SK-N-SH (cell line): ENCODE measurements around the gene PCBD1. TPM values are rescaled to one million over a fixed set of nuclear protein-coding genes. Genes with fewer than 3 reads are reported as not detected.

Experiments
- CTCF ChIA-PET: fragments of 300-600, 350-600 bp; formaldehyde crosslinking; extraction: SDS; loops from one replicate; lab custom pipeline; 2021; lab: Yijun Ruan, JAX
- POLR2A ChIA-PET: fragments of 350-600 bp; sonication (Branson Sonifier 250); formaldehyde crosslinking; extraction: SDS; loops from one replicate; lab custom pipeline; 2020; ENCODE audit warnings: antibody characterized with exemption, inconsistent platforms; lab: Yijun Ruan, JAX
- DNase-seq: peaks from one replicate; pipeline ENCODE4 v3.0.0; 2012
- H2AFZ ChIP-seq: fragments of 200-600 bp; sonication (generic); 2 replicates; pipeline ENCODE4 v1.8.1; 2016; ENCODE audit warnings: antibody characterized with exemption, mild to moderate bottlenecking, low read depth
- H3F3A ChIP-seq: fragments of 200-600 bp; sonication (generic); replicated peaks from 2 replicates; pipeline ENCODE3; 2016; ENCODE audit warnings: antibody characterized with exemption, mild to moderate bottlenecking; ENCODE audit not compliant: insufficient read depth
- H3K27ac ChIP-seq, 2 experiments: fragments of 200-500 bp in 1 of 2; fragments of 200-600 bp in 1 of 2; sonication (Bioruptor generic) in 1 of 2; sonication (generic), shearing (Covaris generic) in 1 of 2; 2 replicates each; pipeline versions ENCODE4 v1.5.1 to v1.6.1; 2014 to 2016; ENCODE audit warnings: low read depth in 2 of 2, inconsistent platforms in 1 of 2, low read length in 1 of 2, mild to moderate bottlenecking in 1 of 2, mixed read lengths in 1 of 2
- H3K27me3 ChIP-seq: fragments of 200-600 bp; sonication (generic), shearing (Covaris generic); 2 replicates; pipeline ENCODE4 v1.6.1; 2016; ENCODE audit warnings: mixed run types; ENCODE audit not compliant: insufficient read depth
- H3K36me3 ChIP-seq, 2 experiments: fragments of 200-500 bp in 1 of 2; fragments of 200-600 bp in 1 of 2; sonication (Bioruptor generic) in 1 of 2; sonication (generic) in 1 of 2; replicated peaks in 1 of 2; 2 replicates each; pipeline versions ENCODE3 to v1.5.1; 2014 to 2016; ENCODE audit warnings: low read length in 1 of 2, mild to moderate bottlenecking in 1 of 2; ENCODE audit not compliant: insufficient read depth in 2 of 2, control insufficient read depth in 1 of 2
- H3K4me1 ChIP-seq, 2 experiments: fragments of 200-500 bp in 1 of 2; fragments of 200-600 bp in 1 of 2; sonication (Bioruptor generic) in 1 of 2; sonication (generic), shearing (Covaris generic) in 1 of 2; 2 replicates each; pipeline versions ENCODE4 v1.5.1 to v1.6.1; 2014 to 2016; ENCODE audit warnings: low read depth in 1 of 2, low read length in 1 of 2, mixed run types in 1 of 2; ENCODE audit not compliant: insufficient read depth in 2 of 2, control insufficient read depth in 1 of 2
- H3K4me2 ChIP-seq: fragments of 200-600 bp; sonication (generic), shearing (Covaris generic); 2 replicates; pipeline ENCODE4 v1.6.1; 2017; ENCODE audit warnings: mixed run types
- H3K4me3 ChIP-seq, 2 experiments: fragments of 200-500 bp in 1 of 2; fragments of 200-600 bp in 1 of 2; sonication (Bioruptor generic) in 1 of 2; sonication (generic), shearing (Covaris generic) in 1 of 2; 2 replicates each; pipeline versions ENCODE4 v1.5.1 to v1.8.1; 2014 to 2016; ENCODE audit warnings: low read depth in 2 of 2, inconsistent platforms in 1 of 2, low read length in 1 of 2, mild to moderate bottlenecking in 1 of 2, mixed read lengths in 1 of 2, moderate library complexity in 1 of 2
- H3K79me2 ChIP-seq: fragments of 200-600 bp; sonication (generic); 2 replicates; pipeline ENCODE4 v1.8.1; 2017; ENCODE audit warnings: mild to moderate bottlenecking; ENCODE audit not compliant: insufficient read depth
- H3K9ac ChIP-seq: fragments of 200-600 bp; sonication (generic); 2 replicates; pipeline ENCODE4 v1.6.1; 2017; ENCODE audit warnings: mixed run types
- H3K9me2 ChIP-seq: fragments of 200-600 bp; sonication (generic); 2 replicates; pipeline ENCODE4 v1.6.1; 2017; ENCODE audit warnings: mixed run types
- H3K9me3 ChIP-seq: fragments of 200-600 bp; sonication (generic); 2 replicates; pipeline ENCODE4 v1.6.1; 2017; ENCODE audit warnings: mixed run types, mild to moderate bottlenecking, moderate library complexity
- H4K20me1 ChIP-seq: fragments of 200-600 bp; sonication (generic); 2 replicates; pipeline ENCODE4 v1.6.1; 2017; ENCODE audit warnings: mild to moderate bottlenecking, mixed run types; ENCODE audit not compliant: insufficient read depth
- EP300 ChIP-seq, 2 experiments: IDR thresholded peaks; 2 replicates each; pipeline versions ENCODE4 v1.4.0 to v1.6.1; 2012; ENCODE audit warnings: borderline replicate concordance in 1 of 2, low read depth in 1 of 2, low read length in 1 of 2
- FOSL2 ChIP-seq: IDR thresholded peaks from 2 replicates; pipeline ENCODE4 v1.4.0; 2012; ENCODE audit warnings: low read depth, mild to moderate bottlenecking, moderate library complexity, borderline replicate concordance
- MXI1 ChIP-seq: IDR thresholded peaks from 2 replicates; pipeline ENCODE4 v1.6.1; 2012; ENCODE audit warnings: mild to moderate bottlenecking, low read depth, low read length, improper control_type of control experiment
- NFIC ChIP-seq: IDR thresholded peaks from 2 replicates; pipeline ENCODE4 v1.4.0; 2012; ENCODE audit warnings: borderline replicate concordance
- POLR2AphosphoS5 ChIP-seq: IDR thresholded peaks from 2 replicates; pipeline ENCODE4 v1.6.1; 2012; ENCODE audit warnings: low read depth, low read length
- RAD21 ChIP-seq: IDR thresholded peaks from 2 replicates; pipeline ENCODE4 v1.6.1; 2012; ENCODE audit warnings: mild to moderate bottlenecking, low read length
- RFX5 ChIP-seq: IDR thresholded peaks from 2 replicates; pipeline ENCODE4 v1.6.1; 2012; ENCODE audit warnings: mild to moderate bottlenecking, improper control_type of control experiment, low read length
- WGBS: methylation state at CpG from one replicate; pipeline ENCODE4 v1.1.6; 2017; ENCODE audit warnings: low lambda C conversion rate; 5-methylcytosine and 5-hydroxymethylcytosine counted together
- polyA plus RNA-seq, 3 experiments: library from polyadenylated mRNA; depleted of rRNA; stranded (reverse); fragments of >200 nt; gene quantifications; 2 replicates each; pipeline ENCODE4 v1.2.3, GENCODE V29; 2012
- TF ChIP-seq, protein P1 (sequence below): IDR thresholded peaks from 2 replicates; pipeline ENCODE4 v1.4.0; 2012; ENCODE audit warnings: low read depth, borderline replicate concordance
- TF ChIP-seq, protein P2 (sequence below): IDR thresholded peaks from 2 replicates; pipeline ENCODE4 v1.4.0; 2012; ENCODE audit warnings: low read depth
- TF ChIP-seq, protein P3 (sequence below): fragments of 150-350 bp; IDR thresholded peaks from 2 replicates; pipeline ENCODE4 v1.6.1; 2017; ENCODE audit warnings: antibody characterized with exemption, low read length, low read depth, borderline replicate concordance

The PCBD1 gene
- polyA plus RNA-seq, 1 of the 3 experiments (the other 2 are of a cell fraction), result 112 TPM

DNA sequence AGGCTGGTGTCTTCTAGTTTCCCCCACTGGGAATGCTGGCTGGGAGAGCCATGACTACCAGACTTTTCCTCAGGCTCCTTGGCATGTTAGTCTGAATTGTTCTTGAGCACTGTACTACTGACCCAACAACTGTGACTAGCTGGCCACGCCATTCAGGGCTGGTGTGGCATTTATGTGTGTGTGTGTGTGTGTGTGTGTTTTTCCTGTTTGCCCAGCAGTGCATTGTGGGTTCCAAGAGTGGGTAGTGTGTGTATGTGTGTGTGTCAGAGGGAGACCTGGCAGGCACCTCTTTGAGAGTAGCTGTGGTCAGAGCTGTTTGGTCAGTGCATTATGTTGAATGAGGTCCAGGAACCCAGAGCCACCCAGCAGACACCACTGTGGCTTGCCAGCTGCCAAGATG lies 9.2 kb downstream of the PCBD1 start:
- CTCF ChIA-PET, result interaction anchor here (0.6 to 7.5 kb wide), 17 partner anchors 8 to 417 kb away, joined by 3 to 84 read pairs (median 5); partner anchors contain the start of gene SGPL1
- Histone ChIP-seq H3K79me2 (no peaks in the 10 kb centered on the region), H3K36me3 (peaks cover 32 to 65% of the 10 kb centered on the region in 2 experiments), H3K4me2 (no peak overlapping the region), H3K27ac (peak overlapping the region in 1 of 2 experiments; percentile 58; a peak in 2 of 4 replicates), H3K4me3 (no peak overlapping the region), H3K4me1 (peaks cover 0 to 26% of the 10 kb centered on the region in 2 experiments; a peak in 2 of 4 replicates), H2AFZ (no peak overlapping the region), H3K9ac (no peak overlapping the region), H3K9me3 (no peaks in the 10 kb centered on the region), H4K20me1 (no peaks in the 10 kb centered on the region), H3K9me2 (no peaks in the 10 kb centered on the region), H3F3A (peaks cover 12% of the 10 kb centered on the region), H3K27me3 (no peaks in the 10 kb centered on the region)
- TF ChIP-seq, protein P1, sequence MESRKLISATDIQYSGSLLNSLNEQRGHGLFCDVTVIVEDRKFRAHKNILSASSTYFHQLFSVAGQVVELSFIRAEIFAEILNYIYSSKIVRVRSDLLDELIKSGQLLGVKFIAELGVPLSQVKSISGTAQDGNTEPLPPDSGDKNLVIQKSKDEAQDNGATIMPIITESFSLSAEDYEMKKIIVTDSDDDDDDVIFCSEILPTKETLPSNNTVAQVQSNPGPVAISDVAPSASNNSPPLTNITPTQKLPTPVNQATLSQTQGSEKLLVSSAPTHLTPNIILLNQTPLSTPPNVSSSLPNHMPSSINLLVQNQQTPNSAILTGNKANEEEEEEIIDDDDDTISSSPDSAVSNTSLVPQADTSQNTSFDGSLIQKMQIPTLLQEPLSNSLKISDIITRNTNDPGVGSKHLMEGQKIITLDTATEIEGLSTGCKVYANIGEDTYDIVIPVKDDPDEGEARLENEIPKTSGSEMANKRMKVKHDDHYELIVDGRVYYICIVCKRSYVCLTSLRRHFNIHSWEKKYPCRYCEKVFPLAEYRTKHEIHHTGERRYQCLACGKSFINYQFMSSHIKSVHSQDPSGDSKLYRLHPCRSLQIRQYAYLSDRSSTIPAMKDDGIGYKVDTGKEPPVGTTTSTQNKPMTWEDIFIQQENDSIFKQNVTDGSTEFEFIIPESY, result no peak
- TF ChIP-seq MXI1 (no peak), RAD21 (no peak), POLR2AphosphoS5 (no peak), FOSL2 (no peak), EP300 (IDR thresholded peaks at IDR 0.05; ENCODE audit: borderline replicate concordance in 1 of 2, low read depth in 1 of 2, low read length in 1 of 2) (no peak)
- TF ChIP-seq, protein P2, sequence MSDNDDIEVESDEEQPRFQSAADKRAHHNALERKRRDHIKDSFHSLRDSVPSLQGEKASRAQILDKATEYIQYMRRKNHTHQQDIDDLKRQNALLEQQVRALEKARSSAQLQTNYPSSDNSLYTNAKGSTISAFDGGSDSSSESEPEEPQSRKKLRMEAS, result no peak
- 75% methylated on average over 1 of the region's 1 CpG for whole genome bisulfite sequencing
- POLR2A ChIA-PET, result interaction anchor here (0.7 to 4.0 kb wide), 4 partner anchors 9 to 78 kb away, joined by 3 to 25 read pairs (median 10); partner anchors contain the start of gene PCBD1
- no peak for DNase-seq

DNA sequence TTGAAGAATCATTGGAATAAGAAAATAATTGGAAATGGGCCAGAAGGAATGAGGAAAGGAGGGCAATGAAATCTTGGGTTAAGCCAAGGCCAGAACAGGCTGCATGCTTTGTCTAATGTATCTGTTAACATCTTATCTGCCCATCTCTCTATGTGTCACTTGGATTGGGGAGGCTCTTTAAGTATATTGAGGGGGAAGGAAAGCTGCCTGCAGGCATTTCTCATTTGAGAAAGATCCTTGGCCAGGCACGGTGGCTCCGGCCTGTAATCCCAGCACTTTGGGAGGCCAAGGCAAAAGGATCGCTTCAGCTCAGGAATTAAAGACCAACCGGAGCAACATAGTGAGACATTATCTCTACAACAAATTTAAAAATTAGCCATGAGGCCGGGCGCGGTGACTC lies 14.3 kb downstream of the PCBD1 start:
- Histone ChIP-seq H2AFZ (no peak overlapping the region), H3K9me2 (no peaks in the 10 kb centered on the region), H3K27me3 (no peaks in the 10 kb centered on the region), H3K79me2 (no peaks in the 10 kb centered on the region), H4K20me1 (no peaks in the 10 kb centered on the region), H3K27ac (no peak overlapping the region; a peak in 1 of 4 replicates), H3K4me3 (no peak overlapping the region), H3K4me2 (no peak overlapping the region), H3K4me1 (peaks cover 0 to 34% of the 10 kb centered on the region in 2 experiments; a peak in 2 of 4 replicates), H3K36me3 (peaks cover 33 to 72% of the 10 kb centered on the region in 2 experiments), H3F3A (peaks cover 5% of the 10 kb centered on the region), H3K9me3 (no peaks in the 10 kb centered on the region), H3K9ac (no peak overlapping the region)
- CTCF ChIA-PET, result interaction anchor here (0.6 to 1.5 kb wide), 6 partner anchors 36 to 324 kb away, joined by 3 to 6 read pairs (median 3); partner anchors contain the start of gene SGPL1
- no peak for DNase-seq
- POLR2A ChIA-PET, result interaction anchor here (1.1 kb wide), 1 partner anchor 58 kb away, joined by 3 read pairs; no protein-coding TSS in a partner anchor
- WGBS, result 79% methylated on average over 7 of the region's 7 CpGs
- TF ChIP-seq FOSL2 (no peak), RFX5 (no peak), NFIC (0 out of 2 replicates have a peak, but pooled peaks have one; percentile 31)
- TF ChIP-seq, protein P3, sequence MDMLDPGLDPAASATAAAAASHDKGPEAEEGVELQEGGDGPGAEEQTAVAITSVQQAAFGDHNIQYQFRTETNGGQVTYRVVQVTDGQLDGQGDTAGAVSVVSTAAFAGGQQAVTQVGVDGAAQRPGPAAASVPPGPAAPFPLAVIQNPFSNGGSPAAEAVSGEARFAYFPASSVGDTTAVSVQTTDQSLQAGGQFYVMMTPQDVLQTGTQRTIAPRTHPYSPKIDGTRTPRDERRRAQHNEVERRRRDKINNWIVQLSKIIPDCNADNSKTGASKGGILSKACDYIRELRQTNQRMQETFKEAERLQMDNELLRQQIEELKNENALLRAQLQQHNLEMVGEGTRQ, result no peak
